Measurements from ENCODE around the gene PIGP. TPM values are rescaled to one million over a fixed set of nuclear protein-coding genes. Genes with fewer than 3 reads are reported as not detected.
"Not testable (repeated sequence)": the region's sequence is repeated elsewhere in the genome, so short reads cannot be mapped to it uniquely, and the experiment has no call there.

Gene PIGP
- 10 to 100 TPM; 12.0 to 15.2 TPM for total RNA-seq

GRCh38 chr21:37072988-37073416, at the start of gene PIGP, which contains the start of gene TTC3:
PIGP (minus strand) TSS chr21:37073071; CDS start chr21:37072515, 556 bp downstream.
TTC3 (plus strand) TSS chr21:37073254; CDS start chr21:37087258, 14,004 bp downstream.
- peak within 1 kb of the TSS; percentile 94 for H3K27ac Mint-ChIP-seq

GRCh38 chr21:37119421-37120218, 46.7 kb upstream of the PIGP start:
- peaks cover 16% of the 10 kb centered on the region for H3K36me3 Mint-ChIP-seq (ENCODE audit: low read depth)

More at GRCh38 chr21:37072988-37073416, at the start of gene PIGP, which contains the start of gene TTC3:
- ChIA-PET CTCF (no interaction called here), POLR2A (no interaction called here)
- peaks cover 39% of the 10 kb centered on the region for H3K4me1 Mint-ChIP-seq (ENCODE audit: low read depth)
- DNase-seq: peak; percentile 94
- ATAC-seq: peak; percentile 80
- H3K4me3 Mint-ChIP-seq: peak within 1 kb of the TSS; percentile 88
- H3K27me3 Mint-ChIP-seq (ENCODE audit: low read depth): no peaks in the 10 kb centered on the region
- H3K36me3 Mint-ChIP-seq (ENCODE audit: low read depth): peaks cover 22% of the 10 kb centered on the region
- H3K9me3 Mint-ChIP-seq (ENCODE audit: insufficient read depth): no peaks in the 10 kb centered on the region

GRCh38 chr21:37118187-37118826, 45.4 kb upstream of the PIGP start:
- H3K4me1 Mint-ChIP-seq (ENCODE audit: low read depth): peaks cover 12% of the 10 kb centered on the region
- POLR2A ChIA-PET: no interaction called here
- H3K27ac Mint-ChIP-seq: no peak overlapping the region
- H3K9me3 Mint-ChIP-seq (ENCODE audit: insufficient read depth): no peaks in the 10 kb centered on the region
- CTCF ChIA-PET: no interaction called here
- no peaks in the 10 kb centered on the region for H3K27me3 Mint-ChIP-seq (ENCODE audit: low read depth)
- H3K4me3 Mint-ChIP-seq: no peak overlapping the region
- ATAC-seq (no peak), DNase-seq (no peak)
- H3K36me3 Mint-ChIP-seq (ENCODE audit: low read depth): peaks cover 16% of the 10 kb centered on the region

More at GRCh38 chr21:37119421-37120218, 46.7 kb upstream of the PIGP start:
- Mint-ChIP-seq H3K9me3 (ENCODE audit: insufficient read depth) (no peaks in the 10 kb centered on the region), H3K27ac (no peak overlapping the region), H3K4me3 (no peak overlapping the region), H3K4me1 (ENCODE audit: low read depth) (peaks cover 12% of the 10 kb centered on the region), H3K27me3 (ENCODE audit: low read depth) (no peaks in the 10 kb centered on the region)
- ChIA-PET POLR2A (no interaction called here), CTCF (interaction anchor here (0.9 kb wide), 1 partner anchor 19 kb away, joined by 3 read pairs; no protein-coding TSS in a partner anchor)
- DNase-seq (no peak), ATAC-seq (no peak)

GRCh38 chr21:37117204-37117603, 44.3 kb upstream of the PIGP start:
- POLR2A ChIA-PET: no interaction called here
- Mint-ChIP-seq H3K4me1 (ENCODE audit: low read depth) (peaks cover 12% of the 10 kb centered on the region), H3K27ac (no peak overlapping the region), H3K4me3 (no peak overlapping the region), H3K36me3 (ENCODE audit: low read depth) (peaks cover 13% of the 10 kb centered on the region), H3K27me3 (ENCODE audit: low read depth) (no peaks in the 10 kb centered on the region), H3K9me3 (ENCODE audit: insufficient read depth) (no peaks in the 10 kb centered on the region)
- CTCF ChIA-PET: no interaction called here
- DNase-seq (no peak), ATAC-seq (no peak)

- ATAC-seq; POLR2A ChIA-PET; DNase-seq; H3K4me3 Mint-ChIP-seq; H3K9me3 Mint-ChIP-seq (ENCODE audit: insufficient read depth); H3K27ac Mint-ChIP-seq; CTCF ChIA-PET; H3K27me3 Mint-ChIP-seq (ENCODE audit: low read depth): not testable (repeated sequence)
- peaks cover 13% of the 10 kb centered on the region for H3K36me3 Mint-ChIP-seq (ENCODE audit: low read depth)
- peaks cover 12% of the 10 kb centered on the region for H3K4me1 Mint-ChIP-seq (ENCODE audit: low read depth)
Measured at GRCh38 chr21:37116459-37116858, 43.6 kb upstream of the PIGP start.

- CTCF ChIA-PET; H3K27me3 Mint-ChIP-seq (ENCODE audit: low read depth); ATAC-seq; H3K4me1 Mint-ChIP-seq (ENCODE audit: low read depth); H3K4me3 Mint-ChIP-seq; DNase-seq; H3K9me3 Mint-ChIP-seq (ENCODE audit: insufficient read depth); POLR2A ChIA-PET; H3K27ac Mint-ChIP-seq: not testable (repeated sequence)
- H3K36me3 Mint-ChIP-seq (ENCODE audit: low read depth): peaks cover 16% of the 10 kb centered on the region
Measured at GRCh38 chr21:37114301-37114700, 41.4 kb upstream of the PIGP start.

GRCh38 chr21:37111029-37111428, 38.2 kb upstream of the PIGP start:
- CTCF ChIA-PET; ATAC-seq; H3K9me3 Mint-ChIP-seq (ENCODE audit: insufficient read depth); POLR2A ChIA-PET; H3K27ac Mint-ChIP-seq; H3K27me3 Mint-ChIP-seq (ENCODE audit: low read depth); DNase-seq; H3K4me3 Mint-ChIP-seq; H3K4me1 Mint-ChIP-seq (ENCODE audit: low read depth): not testable (repeated sequence)
- peaks cover 26% of the 10 kb centered on the region for H3K36me3 Mint-ChIP-seq (ENCODE audit: low read depth)

- CTCF ChIA-PET: no interaction called here
- no peak for ATAC-seq
- no peaks in the 10 kb centered on the region for H3K9me3 Mint-ChIP-seq (ENCODE audit: insufficient read depth)
- POLR2A ChIA-PET: no interaction called here
- no peak for DNase-seq
- no peaks in the 10 kb centered on the region for H3K27me3 Mint-ChIP-seq (ENCODE audit: low read depth)
- peaks cover 26% of the 10 kb centered on the region for H3K36me3 Mint-ChIP-seq (ENCODE audit: low read depth)
- H3K4me3 Mint-ChIP-seq: no peak overlapping the region
- no peaks in the 10 kb centered on the region for H3K4me1 Mint-ChIP-seq (ENCODE audit: low read depth)
- H3K27ac Mint-ChIP-seq: no peak overlapping the region
Measured at GRCh38 chr21:37106998-37107397, 34.1 kb upstream of the PIGP start.

GRCh38 chr21:37102746-37103145, 29.9 kb upstream of the PIGP start:
- H3K27me3 Mint-ChIP-seq (ENCODE audit: low read depth); POLR2A ChIA-PET; DNase-seq; ATAC-seq; H3K27ac Mint-ChIP-seq; H3K4me3 Mint-ChIP-seq; H3K4me1 Mint-ChIP-seq (ENCODE audit: low read depth); H3K9me3 Mint-ChIP-seq (ENCODE audit: insufficient read depth); CTCF ChIA-PET: not testable (repeated sequence)
- H3K36me3 Mint-ChIP-seq (ENCODE audit: low read depth): peaks cover 20% of the 10 kb centered on the region

GRCh38 chr21:37101384-37101783, 28.5 kb upstream of the PIGP start:
- ChIA-PET CTCF (interaction anchor here (1.2 kb wide), 1 partner anchor 19 kb away, joined by 3 read pairs; no protein-coding TSS in a partner anchor), POLR2A (no interaction called here)
- Mint-ChIP-seq H3K27me3 (ENCODE audit: low read depth) (no peaks in the 10 kb centered on the region), H3K27ac (no peak overlapping the region), H3K4me3 (no peak overlapping the region), H3K36me3 (ENCODE audit: low read depth) (peaks cover 19% of the 10 kb centered on the region), H3K4me1 (ENCODE audit: low read depth) (no peaks in the 10 kb centered on the region), H3K9me3 (ENCODE audit: insufficient read depth) (no peaks in the 10 kb centered on the region)
- DNase-seq (no peak), ATAC-seq (no peak)

GRCh38 chr21:37100316-37100715, 27.4 kb upstream of the PIGP start:
- CTCF ChIA-PET: interaction anchor here (1.2 kb wide), 1 partner anchor 20 kb away, joined by 3 read pairs; no protein-coding TSS in a partner anchor
- POLR2A ChIA-PET: no interaction called here
- no peak for DNase-seq
- no peaks in the 10 kb centered on the region for H3K9me3 Mint-ChIP-seq (ENCODE audit: insufficient read depth)
- H3K36me3 Mint-ChIP-seq (ENCODE audit: low read depth): peaks cover 23% of the 10 kb centered on the region
- H3K4me3 Mint-ChIP-seq: no peak overlapping the region
- H3K4me1 Mint-ChIP-seq (ENCODE audit: low read depth): no peaks in the 10 kb centered on the region
- no peak overlapping the region for H3K27ac Mint-ChIP-seq
- no peak for ATAC-seq
- no peaks in the 10 kb centered on the region for H3K27me3 Mint-ChIP-seq (ENCODE audit: low read depth)

- ChIA-PET POLR2A (no interaction called here), CTCF (interaction anchor here (1.5 kb wide), 1 partner anchor 10 kb away, joined by 3 read pairs; no protein-coding TSS in a partner anchor)
- Mint-ChIP-seq H3K9me3 (ENCODE audit: insufficient read depth) (no peaks in the 10 kb centered on the region), H3K36me3 (ENCODE audit: low read depth) (peaks cover 28% of the 10 kb centered on the region), H3K27ac (no peak overlapping the region), H3K27me3 (ENCODE audit: low read depth) (no peaks in the 10 kb centered on the region), H3K4me1 (ENCODE audit: low read depth) (no peaks in the 10 kb centered on the region), H3K4me3 (no peak overlapping the region)
- ATAC-seq (no peak), DNase-seq (no peak)
Measured at GRCh38 chr21:37098751-37099150, 25.9 kb upstream of the PIGP start.
